CD14-positive monocyte (primary cell): ENCODE measurements around the gene UBE2D3. TPM values are rescaled to one million over a fixed set of nuclear protein-coding genes. Genes with fewer than 3 reads are reported as not detected.

ENCODE experiments used
- DNase-seq, 3 donors: peaks; one replicate each; pipeline ENCODE4 v3.0.0-alpha.2; 2011 to 2022
- H2AFZ ChIP-seq: 2 replicates; pipeline ENCODE4 v1.6.0; 2012; ENCODE audit warnings: mild to moderate bottlenecking, low read depth, low read length, inconsistent platforms; ENCODE audit not compliant: insufficient read depth, poor library complexity, severe bottlenecking
- H3K27ac ChIP-seq, 2 donors: 1 replicate in 1 of 2; 2 replicates in 1 of 2; pipeline ENCODE4 v1.5.1; 2012 to 2013; ENCODE audit warnings: low read length in 2 of 2, control low read depth in 1 of 2, inconsistent platforms in 1 of 2, low read depth in 1 of 2, mild to moderate bottlenecking in 1 of 2
- H3K27me3 ChIP-seq, 2 donors: one replicate each; pipeline versions ENCODE4 v1.6.0 to v1.6.1; 2011 to 2013; ENCODE audit warnings: low read length in 2 of 2; ENCODE audit not compliant: control insufficient read depth in 2 of 2, insufficient read depth in 2 of 2
- H3K36me3 ChIP-seq, 2 donors: replicated peaks in 1 of 2; 1 replicate in 1 of 2; 2 replicates in 1 of 2; pipeline versions ENCODE4 v1.5.1 to v1.6.1; 2012 to 2013; ENCODE audit warnings: low read length in 2 of 2, control low read depth in 1 of 2, inconsistent platforms in 1 of 2, mild to moderate bottlenecking in 1 of 2; ENCODE audit not compliant: insufficient read depth in 2 of 2, control insufficient read depth in 1 of 2
- H3K4me1 ChIP-seq, 2 donors: 1 replicate in 1 of 2; 2 replicates in 1 of 2; pipeline versions ENCODE4 v1.5.1 to v1.6.1; 2012 to 2013; ENCODE audit warnings: low read length in 2 of 2, control low read depth in 1 of 2, inconsistent platforms in 1 of 2, mild to moderate bottlenecking in 1 of 2, moderate library complexity in 1 of 2; ENCODE audit not compliant: insufficient read depth in 2 of 2, control insufficient read depth in 1 of 2
- H3K4me2 ChIP-seq: replicated peaks from 2 replicates; pipeline ENCODE3; 2012; ENCODE audit warnings: low read length, moderate library complexity, mild to moderate bottlenecking; ENCODE audit not compliant: poor library complexity, severe bottlenecking; ENCODE audit errors: extremely low read depth
- H3K4me3 ChIP-seq, 3 experiments: fragments of 200-600 bp in 1 of 3; sonication (generic) in 1 of 3; replicated peaks in 1 of 3; 1 replicate in 2 of 3; 2 replicates in 1 of 3; pipeline ENCODE4 v1.5.1; 2011 to 2013; ENCODE audit warnings: low read length in 3 of 3, mild to moderate bottlenecking in 3 of 3, control low read depth in 2 of 3, low read depth in 2 of 3, inconsistent platforms in 1 of 3, moderate library complexity in 1 of 3
- H3K79me2 ChIP-seq: 2 replicates; pipeline ENCODE4 v1.6.0; 2012; ENCODE audit warnings: mild to moderate bottlenecking, control low read depth, inconsistent platforms, low read length, moderate library complexity; ENCODE audit not compliant: insufficient read depth
- H3K9ac ChIP-seq: 2 replicates; pipeline ENCODE4 v1.6.0; 2017; ENCODE audit warnings: low read length, mild to moderate bottlenecking; ENCODE audit not compliant: insufficient read depth, poor library complexity, severe bottlenecking
- H3K9me3 ChIP-seq, 2 donors: replicated peaks in 1 of 2; 1 replicate in 1 of 2; 2 replicates in 1 of 2; pipeline versions ENCODE4 v1.5.1 to v1.6.1; 2012 to 2013; ENCODE audit warnings: low read length in 2 of 2, control low read depth in 1 of 2; ENCODE audit not compliant: control insufficient read depth in 1 of 2, insufficient read depth in 1 of 2
- H4K20me1 ChIP-seq: 2 replicates; pipeline ENCODE4 v1.6.0; 2012; ENCODE audit warnings: mild to moderate bottlenecking, low read length, control low read depth, moderate library complexity; ENCODE audit not compliant: insufficient read depth
- H3K27ac Mint-ChIP-seq, 7 donors: one replicate each; pipeline ENCODE4 v1.8.0; 2020; ENCODE audit warnings: mild to moderate bottlenecking in 7 of 7, mixed read lengths in 7 of 7, moderate library complexity in 6 of 7, inconsistent platforms in 2 of 7
- H3K27me3 Mint-ChIP-seq, 3 donors: one replicate each; pipeline ENCODE4 v1.8.0; 2021 to 2022; ENCODE audit warnings: low read depth in 3 of 3, mild to moderate bottlenecking in 3 of 3, mixed read lengths in 3 of 3, moderate library complexity in 3 of 3, inconsistent platforms in 1 of 3
- H3K36me3 Mint-ChIP-seq, 2 donors: one replicate each; pipeline ENCODE4 v1.8.0; 2020; ENCODE audit warnings: mixed read lengths in 2 of 2, inconsistent platforms in 1 of 2, mild to moderate bottlenecking in 1 of 2
- H3K4me1 Mint-ChIP-seq: one replicate; pipeline ENCODE4 v1.8.0; 2020; ENCODE audit warnings: mild to moderate bottlenecking, mixed read lengths
- H3K4me3 Mint-ChIP-seq, 2 donors: one replicate each; pipeline ENCODE4 v1.8.0; 2020; ENCODE audit warnings: mild to moderate bottlenecking in 2 of 2, mixed read lengths in 2 of 2, moderate library complexity in 1 of 2
- H3K9me3 Mint-ChIP-seq, 7 donors: one replicate each; pipeline ENCODE4 v1.8.0; 2020 to 2022; ENCODE audit warnings: mixed read lengths in 7 of 7, mild to moderate bottlenecking in 6 of 7, moderate library complexity in 6 of 7, inconsistent platforms in 2 of 7
- WGBS: methylation state at CpG from one replicate; pipeline ENCODE4 v1.1.5; 2013; ENCODE audit warnings: missing lambda C conversion rate; ENCODE audit not compliant: insufficient coverage; 5-methylcytosine and 5-hydroxymethylcytosine counted together
- intact Hi-C, 2 donors: fragments of 100-400 bp; cut with micrococcal nuclease; formaldehyde crosslinking; loops; one replicate each; pipeline versions ENCODE4 v1.15.0 to v1.15.1; 2023
- polyA plus RNA-seq, 3 donors: library from polyadenylated mRNA; depleted of rRNA in 1 of 3; unstranded in 2 of 3; stranded (reverse) in 1 of 3; fragments of 300-500 nt in 2 of 3; fragments of >200 nt in 1 of 3; fragmentation: Illumina TruSeq in 2 of 3; gene quantifications; 1 replicate in 2 of 3; 2 replicates in 1 of 3; pipeline ENCODE4 v1.2.3, GENCODE V29; 2012 to 2021
- TF ChIP-seq, protein P1 (sequence below): fragments of 200-600 bp; IDR thresholded peaks from one replicate; pipeline ENCODE4 v1.8.0; 2022; ENCODE audit warnings: antibody characterized with exemption, mild to moderate bottlenecking

Gene UBE2D3
- polyA plus RNA-seq, 3 donors, result 340 to 499 (median 457) TPM

GRCh38 chr4:102794999-102795398 is 32.4 kb downstream of the UBE2D3 start:
- H3K36me3 Mint-ChIP-seq, result peaks cover 53 to 66% of the 10 kb centered on the region in 2 donors
- H3K36me3 ChIP-seq, result peaks cover 54 to 63% of the 10 kb centered on the region in 2 donors
- H3K4me3 Mint-ChIP-seq, result no peak overlapping the region
- peaks cover 90% of the 10 kb centered on the region for H4K20me1 ChIP-seq
- H3K9ac ChIP-seq, result no peak overlapping the region
- no peaks in the 10 kb centered on the region for H3K27me3 ChIP-seq
- intact Hi-C loops, result no loop called here
- no peak overlapping the region for H3K27ac Mint-ChIP-seq
- no peaks in the 10 kb centered on the region for H3K27me3 Mint-ChIP-seq
- peaks cover 8% of the 10 kb centered on the region for H3K4me1 Mint-ChIP-seq
- peaks cover 4 to 8% of the 10 kb centered on the region in 2 donors for H3K4me1 ChIP-seq
- no peak for DNase-seq
- no CpG with 5 or more reads among the region's 2 CpGs for WGBS
- H3K79me2 ChIP-seq, result peaks cover 30% of the 10 kb centered on the region
- no peak overlapping the region for H3K27ac ChIP-seq
- H3K4me2 ChIP-seq, result no peak overlapping the region
- TF ChIP-seq, protein P1, sequence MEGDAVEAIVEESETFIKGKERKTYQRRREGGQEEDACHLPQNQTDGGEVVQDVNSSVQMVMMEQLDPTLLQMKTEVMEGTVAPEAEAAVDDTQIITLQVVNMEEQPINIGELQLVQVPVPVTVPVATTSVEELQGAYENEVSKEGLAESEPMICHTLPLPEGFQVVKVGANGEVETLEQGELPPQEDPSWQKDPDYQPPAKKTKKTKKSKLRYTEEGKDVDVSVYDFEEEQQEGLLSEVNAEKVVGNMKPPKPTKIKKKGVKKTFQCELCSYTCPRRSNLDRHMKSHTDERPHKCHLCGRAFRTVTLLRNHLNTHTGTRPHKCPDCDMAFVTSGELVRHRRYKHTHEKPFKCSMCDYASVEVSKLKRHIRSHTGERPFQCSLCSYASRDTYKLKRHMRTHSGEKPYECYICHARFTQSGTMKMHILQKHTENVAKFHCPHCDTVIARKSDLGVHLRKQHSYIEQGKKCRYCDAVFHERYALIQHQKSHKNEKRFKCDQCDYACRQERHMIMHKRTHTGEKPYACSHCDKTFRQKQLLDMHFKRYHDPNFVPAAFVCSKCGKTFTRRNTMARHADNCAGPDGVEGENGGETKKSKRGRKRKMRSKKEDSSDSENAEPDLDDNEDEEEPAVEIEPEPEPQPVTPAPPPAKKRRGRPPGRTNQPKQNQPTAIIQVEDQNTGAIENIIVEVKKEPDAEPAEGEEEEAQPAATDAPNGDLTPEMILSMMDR, result no peak
- H3K9me3 ChIP-seq, result no peaks in the 10 kb centered on the region
- no peak overlapping the region for H3K4me3 ChIP-seq
- H2AFZ ChIP-seq, result no peak overlapping the region
- H3K9me3 Mint-ChIP-seq, result peaks cover 0 to 3% (median 0%) of the 10 kb centered on the region in 7 donors

- Histone ChIP-seq H3K9me3 (no peaks in the 10 kb centered on the region), H3K9ac (no peak overlapping the region), H3K4me1 (peaks cover 4 to 13% of the 10 kb centered on the region in 2 donors), H3K27ac (no peak overlapping the region), H3K4me2 (no peak overlapping the region), H2AFZ (no peak overlapping the region), H3K36me3 (peaks cover 30 to 39% of the 10 kb centered on the region in 2 donors), H4K20me1 (peaks cover 71% of the 10 kb centered on the region), H3K4me3 (no peak overlapping the region), H3K79me2 (peaks cover 7% of the 10 kb centered on the region), H3K27me3 (no peaks in the 10 kb centered on the region)
- DNase-seq, result no peak
- TF ChIP-seq, protein P1, result no peak
- no peak overlapping the region for H3K4me3 Mint-ChIP-seq
- H3K9me3 Mint-ChIP-seq, result peaks cover 0 to 3% (median 0%) of the 10 kb centered on the region in 7 donors
- no CpG with 5 or more reads among the region's 2 CpGs for WGBS
- intact Hi-C loops, result no loop called here
- no peaks in the 10 kb centered on the region for H3K27me3 Mint-ChIP-seq
- peaks cover 17% of the 10 kb centered on the region for H3K4me1 Mint-ChIP-seq
- peaks cover 33 to 43% of the 10 kb centered on the region in 2 donors for H3K36me3 Mint-ChIP-seq
- H3K27ac Mint-ChIP-seq, result peak overlapping the region in 5 of 7 donors; percentile 2 to 52 (median 13)
Measured at GRCh38 chr4:102792361-102792936, 34.9 kb downstream of the UBE2D3 start.
